H9 (cell line): Measurements from ENCODE around the gene TPP1. TPM values are rescaled to one million over a fixed set of nuclear protein-coding genes. Genes with fewer than 3 reads are reported as not detected.

Source experiments
- DNase-seq: peaks from one replicate; pipeline ENCODE4 v3.0.0-alpha.2; 2017
- H2AFZ ChIP-seq: one replicate; pipeline ENCODE4 v1.6.1; 2013; ENCODE audit warnings: mild to moderate bottlenecking, low read length, control low read depth, moderate library complexity
- H2AK5ac ChIP-seq: 2 replicates; pipeline ENCODE4 v1.6.1; 2013; ENCODE audit warnings: low read length, control low read depth, mixed read lengths; ENCODE audit not compliant: insufficient read length
- H2BK120ac ChIP-seq: one replicate; pipeline ENCODE4 v1.6.1; 2013; ENCODE audit warnings: low read depth, mild to moderate bottlenecking, low read length, control low read depth, inconsistent platforms; ENCODE audit not compliant: poor library complexity, severe bottlenecking
- H2BK12ac ChIP-seq: 2 replicates; pipeline ENCODE4 v1.6.1; 2013; ENCODE audit warnings: low read length, control low read depth, mixed read lengths, low read depth; ENCODE audit not compliant: insufficient read length
- H2BK15ac ChIP-seq: 2 replicates; pipeline ENCODE4 v1.6.1; 2013; ENCODE audit warnings: low read depth, low read length, control low read depth
- H2BK20ac ChIP-seq: one replicate; pipeline ENCODE4 v1.6.1; 2013; ENCODE audit warnings: low read depth, mild to moderate bottlenecking, low read length, control low read depth, inconsistent platforms; ENCODE audit not compliant: poor library complexity, severe bottlenecking
- H2BK5ac ChIP-seq: 2 replicates; pipeline ENCODE4 v1.6.1; 2013; ENCODE audit warnings: low read length, control low read depth, mixed read lengths; ENCODE audit not compliant: insufficient read length
- H3K14ac ChIP-seq: 2 replicates; pipeline ENCODE4 v1.6.1; 2013; ENCODE audit warnings: low read length, control low read depth; ENCODE audit not compliant: insufficient read depth
- H3K18ac ChIP-seq: 2 replicates; pipeline ENCODE4 v1.6.1; 2013; ENCODE audit warnings: low read depth, mild to moderate bottlenecking, mixed read lengths, low read length, control low read depth; ENCODE audit not compliant: insufficient read length
- H3K23ac ChIP-seq: 2 replicates; pipeline ENCODE4 v1.6.1; 2013; ENCODE audit warnings: low read length, control low read depth, mixed read lengths, low read depth; ENCODE audit not compliant: insufficient read length
- H3K23me2 ChIP-seq: 2 replicates; pipeline ENCODE4 v1.6.1; 2013; ENCODE audit warnings: low read depth, mild to moderate bottlenecking, mixed read lengths, low read length, control low read depth; ENCODE audit not compliant: insufficient read length, poor library complexity, severe bottlenecking
- H3K27ac ChIP-seq: 2 replicates; pipeline ENCODE4 v1.5.1; 2013; ENCODE audit warnings: low read length, control low read depth, mixed read lengths, low read depth; ENCODE audit not compliant: insufficient read length
- H3K27me3 ChIP-seq: 2 replicates; pipeline ENCODE4 v1.6.1; 2013; ENCODE audit warnings: low read length, control low read depth, inconsistent platforms; ENCODE audit not compliant: insufficient read depth
- H3K4ac ChIP-seq: 2 replicates; pipeline ENCODE4 v1.6.1; 2013; ENCODE audit warnings: low read depth, mild to moderate bottlenecking, control low read depth, inconsistent platforms, low read length, moderate library complexity
- H3K4me1 ChIP-seq: 2 replicates; pipeline ENCODE4 v1.6.1; 2013; ENCODE audit warnings: low read length, control low read depth, inconsistent platforms; ENCODE audit not compliant: insufficient read depth
- H3K4me2 ChIP-seq: 2 replicates; pipeline ENCODE4 v1.6.1; 2013; ENCODE audit warnings: low read length, control low read depth, mixed read lengths; ENCODE audit not compliant: insufficient read length, insufficient read depth
- H3K56ac ChIP-seq: 2 replicates; pipeline ENCODE4 v1.6.1; 2013; ENCODE audit warnings: low read depth, mild to moderate bottlenecking, mixed read lengths, low read length, control low read depth; ENCODE audit not compliant: insufficient read length
- H3K79me1 ChIP-seq: 2 replicates; pipeline ENCODE4 v1.6.1; 2013; ENCODE audit warnings: low read depth, mild to moderate bottlenecking, moderate library complexity, low read length, control low read depth, inconsistent platforms; ENCODE audit not compliant: insufficient read depth, poor library complexity, severe bottlenecking
- H3K79me2 ChIP-seq: 2 replicates; pipeline ENCODE4 v1.6.1; 2013; ENCODE audit warnings: low read length, control low read depth, inconsistent platforms; ENCODE audit not compliant: insufficient read depth
- H3K9ac ChIP-seq: 2 replicates; pipeline ENCODE4 v1.6.1; 2013; ENCODE audit warnings: low read length, control low read depth, mixed read lengths; ENCODE audit not compliant: insufficient read length; ENCODE audit errors: extremely low read depth
- H3K9me3 ChIP-seq: one replicate; pipeline ENCODE4 v1.6.1; 2013; ENCODE audit warnings: low read depth, low read length, inconsistent platforms; ENCODE audit not compliant: control insufficient read depth
- H3T11ph ChIP-seq: one replicate; pipeline ENCODE4 v1.6.1; 2013; ENCODE audit warnings: mild to moderate bottlenecking, low read length, control low read depth, inconsistent platforms
- H4K20me1 ChIP-seq: one replicate; pipeline ENCODE4 v1.6.1; 2013; ENCODE audit not compliant: control insufficient read depth, insufficient read length, insufficient read depth
- H4K5ac ChIP-seq: 2 replicates; pipeline ENCODE4 v1.6.1; 2013; ENCODE audit warnings: low read depth, mild to moderate bottlenecking, mixed read lengths, low read length, control low read depth; ENCODE audit not compliant: insufficient read length
- H4K8ac ChIP-seq: replicated peaks from 2 replicates; pipeline ENCODE4 v1.6.1; 2013; ENCODE audit warnings: low read length, control low read depth, mixed read lengths, low read depth; ENCODE audit not compliant: insufficient read length
- H4K91ac ChIP-seq: 2 replicates; pipeline ENCODE4 v1.6.1; 2013; ENCODE audit warnings: low read depth, mild to moderate bottlenecking, moderate library complexity, mixed read lengths, low read length, control low read depth; ENCODE audit not compliant: insufficient read length
- H3K27ac Mint-ChIP-seq, 3 experiments: 2 replicates in 2 of 3; 3 replicates in 1 of 3; pipeline ENCODE4 v1.8.0; 2020 to 2021; ENCODE audit warnings: mixed read lengths in 3 of 3, mild to moderate bottlenecking in 1 of 3, moderate library complexity in 1 of 3
- H3K27me3 Mint-ChIP-seq: 2 replicates; pipeline ENCODE4 v1.8.0; 2021; ENCODE audit warnings: low read depth, mild to moderate bottlenecking, moderate library complexity, mixed read lengths
- H3K36me3 Mint-ChIP-seq, 3 experiments: 2 replicates in 2 of 3; 3 replicates in 1 of 3; pipeline ENCODE4 v1.8.0; 2020 to 2021; ENCODE audit warnings: low read depth in 3 of 3, mixed read lengths in 3 of 3; ENCODE audit not compliant: insufficient read depth in 1 of 3
- H3K4me1 Mint-ChIP-seq, 2 experiments: 2 replicates each; pipeline ENCODE4 v1.8.0; 2020; ENCODE audit warnings: mixed read lengths in 2 of 2
- H3K4me3 Mint-ChIP-seq, 2 experiments: 2 replicates in 1 of 2; 3 replicates in 1 of 2; pipeline ENCODE4 v1.8.0; 2020 to 2021; ENCODE audit warnings: mild to moderate bottlenecking in 2 of 2, mixed read lengths in 2 of 2, moderate library complexity in 1 of 2
- H3K9me3 Mint-ChIP-seq, 2 experiments: 2 replicates in 1 of 2; 3 replicates in 1 of 2; pipeline ENCODE4 v1.8.0; 2020; ENCODE audit warnings: mild to moderate bottlenecking in 2 of 2, mixed read lengths in 2 of 2, moderate library complexity in 1 of 2
- WGBS: extraction: QIAGEN DNeasy Blood & Tissue Kit; methylation state at CpG from one replicate; pipeline ENCODE4 v1.1.7; 2013; ENCODE audit warnings: missing lambda C conversion rate, low lambda C conversion rate, mixed read lengths; ENCODE audit not compliant: insufficient read length; ENCODE audit errors: extremely low coverage; 5-methylcytosine and 5-hydroxymethylcytosine counted together
- total RNA-seq: library from RNA; stranded (reverse); gene quantifications from 2 replicates; pipeline ENCODE4 v1.2.1, GENCODE V29; 2021
- TF ChIP-seq, protein P1 (sequence below): fragments of 200-600 bp; sonication (generic); conservative IDR thresholded peaks from 3 replicates; pipeline ENCODE4 v1.8.0; 2021; ENCODE audit warnings: antibody characterized with exemption, mild to moderate bottlenecking

Gene TPP1
- total RNA-seq, 1 experiment from 2014 or later: 37.2 TPM

- Histone ChIP-seq H2AK5ac (no peak overlapping the region), H2AFZ (no peak overlapping the region), H3T11ph (no peak overlapping the region), H3K9ac (no peak overlapping the region), H2BK5ac (no peak overlapping the region), H4K8ac (no peak overlapping the region), H4K91ac (no peak overlapping the region), H4K20me1 (no peaks in the 10 kb centered on the region), H2BK120ac (no peak overlapping the region), H2BK12ac (no peak overlapping the region), H3K56ac (no peak overlapping the region), H2BK15ac (no peak overlapping the region), H2BK20ac (no peak overlapping the region), H3K4ac (no peak overlapping the region), H3K27ac (no peak overlapping the region), H3K79me1 (no peaks in the 10 kb centered on the region), H3K23ac (no peak overlapping the region), H3K23me2 (peaks cover 14% of the 10 kb centered on the region), H3K9me3 (no peaks in the 10 kb centered on the region), H4K5ac (no peak overlapping the region), H3K18ac (no peak overlapping the region), H3K79me2 (no peaks in the 10 kb centered on the region), H3K27me3 (no peaks in the 10 kb centered on the region), H3K4me1 (no peaks in the 10 kb centered on the region), H3K4me2 (no peak overlapping the region), H3K14ac (no peak overlapping the region)
- WGBS: no CpG with 5 or more reads among the region's 5 CpGs
- Mint-ChIP-seq H3K27me3 (no peaks in the 10 kb centered on the region), H3K27ac (no peak overlapping the region), H3K4me1 (no peaks in the 10 kb centered on the region; a peak in 2 of 4 replicates), H3K9me3 (no peaks in the 10 kb centered on the region), H3K36me3 (peaks cover 3 to 20% (median 10%) of the 10 kb centered on the region in 3 experiments; a peak in 6 of 7 replicates), H3K4me3 (no peak overlapping the region; a peak in 2 of 5 replicates)
- no peak for DNase-seq
- TF ChIP-seq, protein P1, sequence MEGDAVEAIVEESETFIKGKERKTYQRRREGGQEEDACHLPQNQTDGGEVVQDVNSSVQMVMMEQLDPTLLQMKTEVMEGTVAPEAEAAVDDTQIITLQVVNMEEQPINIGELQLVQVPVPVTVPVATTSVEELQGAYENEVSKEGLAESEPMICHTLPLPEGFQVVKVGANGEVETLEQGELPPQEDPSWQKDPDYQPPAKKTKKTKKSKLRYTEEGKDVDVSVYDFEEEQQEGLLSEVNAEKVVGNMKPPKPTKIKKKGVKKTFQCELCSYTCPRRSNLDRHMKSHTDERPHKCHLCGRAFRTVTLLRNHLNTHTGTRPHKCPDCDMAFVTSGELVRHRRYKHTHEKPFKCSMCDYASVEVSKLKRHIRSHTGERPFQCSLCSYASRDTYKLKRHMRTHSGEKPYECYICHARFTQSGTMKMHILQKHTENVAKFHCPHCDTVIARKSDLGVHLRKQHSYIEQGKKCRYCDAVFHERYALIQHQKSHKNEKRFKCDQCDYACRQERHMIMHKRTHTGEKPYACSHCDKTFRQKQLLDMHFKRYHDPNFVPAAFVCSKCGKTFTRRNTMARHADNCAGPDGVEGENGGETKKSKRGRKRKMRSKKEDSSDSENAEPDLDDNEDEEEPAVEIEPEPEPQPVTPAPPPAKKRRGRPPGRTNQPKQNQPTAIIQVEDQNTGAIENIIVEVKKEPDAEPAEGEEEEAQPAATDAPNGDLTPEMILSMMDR: no peak
Measured at GRCh38 chr11:6617315-6617781, 1.9 kb downstream of the TPP1 start.
